Retina (tissue), 1 donor: ENCODE measurements around the gene FOLR2.
A peak's percentile ranks its signal among the peaks of the same experiment; 100 is the strongest.

Experiments used
- DNase-seq: peaks from one replicate; pipeline ENCODE4 v3.0.0-alpha.2; 2016

FOLR2 gene

GRCh38 chr11:72230764-72231365, 14.3 kb downstream of the FOLR2 start:
- DNase-seq, result no peak

DNA sequence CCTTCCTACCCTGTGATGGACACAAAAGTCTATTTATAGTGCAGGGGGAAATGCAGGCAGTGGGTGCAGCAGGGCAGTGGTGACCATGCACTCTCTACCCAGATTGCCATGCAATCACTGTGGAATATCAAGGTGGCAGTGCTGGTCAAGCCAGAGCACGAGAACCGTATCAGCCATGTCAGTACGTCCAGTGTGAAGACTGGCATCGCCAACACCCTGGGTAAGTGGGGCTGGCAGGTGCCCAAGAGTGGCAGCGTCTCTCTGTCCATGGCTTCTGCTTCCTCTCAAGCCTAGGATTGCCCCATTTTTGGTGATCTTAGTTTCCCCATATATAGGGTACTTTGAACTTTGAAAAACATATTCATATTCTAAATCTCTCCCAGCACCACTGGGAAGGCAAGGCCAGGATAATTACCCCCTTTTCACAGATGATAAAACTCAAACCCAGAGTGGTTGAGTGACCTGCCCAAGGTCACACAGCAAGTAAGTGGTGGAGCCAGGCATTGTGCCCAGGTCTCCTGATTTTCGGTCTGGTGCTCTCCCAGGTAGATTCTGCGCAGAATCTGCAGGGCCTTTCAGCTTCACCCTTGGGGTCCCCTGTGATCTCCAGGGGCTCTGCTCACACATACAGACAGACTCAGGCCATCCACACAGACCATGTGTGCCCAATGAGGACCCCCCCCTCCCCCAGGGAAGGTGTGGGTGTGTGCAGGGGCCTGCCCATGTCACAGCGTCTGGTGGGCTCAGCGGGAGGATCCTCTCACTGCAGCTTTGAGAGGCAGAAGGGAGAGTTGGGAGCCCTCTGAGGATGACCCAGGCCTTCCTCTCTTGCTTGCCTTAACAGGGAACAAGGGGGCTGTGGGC, 15.0 kb downstream of the FOLR2 start:
- no peak for DNase-seq

DNA sequence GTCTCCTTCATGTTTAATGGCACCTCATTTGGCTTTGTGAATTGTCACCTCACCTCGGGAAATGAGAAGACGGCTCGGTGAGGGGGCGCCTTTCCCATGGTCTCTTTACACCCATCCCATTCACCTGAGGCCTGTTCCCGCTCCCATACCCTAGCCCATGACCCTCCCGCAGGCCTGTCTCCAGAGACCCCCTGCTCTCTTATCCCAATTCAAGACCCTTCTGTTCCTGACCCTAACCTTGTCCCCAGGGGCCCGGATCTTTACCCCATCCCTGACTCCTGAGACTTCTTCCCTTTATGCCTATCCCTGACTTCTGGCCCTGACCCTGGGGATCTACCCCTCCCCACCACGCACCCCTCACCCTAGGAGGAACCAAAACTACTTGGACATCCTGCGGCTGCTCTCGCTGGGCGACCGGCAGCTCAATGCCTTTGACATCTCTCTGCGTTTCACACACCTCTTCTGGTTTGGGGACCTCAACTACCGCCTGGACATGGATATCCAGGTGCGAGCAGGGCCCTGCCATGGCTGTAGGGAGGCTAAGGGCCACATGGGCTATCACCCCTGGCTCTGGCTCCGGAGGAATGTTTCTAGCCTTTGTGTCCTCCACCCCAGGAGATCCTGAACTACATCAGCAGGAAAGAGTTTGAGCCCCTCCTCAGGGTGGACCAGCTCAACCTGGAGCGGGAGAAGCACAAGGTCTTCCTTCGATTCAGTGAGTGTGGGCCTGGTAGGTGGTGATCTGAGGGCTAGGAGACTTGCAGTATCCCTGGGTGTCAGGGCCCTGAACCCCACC, 15.9 kb downstream of the FOLR2 start:
- DNase-seq, result no peak

GRCh38 chr11:72233056-72233772, 16.6 kb downstream of the FOLR2 start:
- DNase-seq, result no peak

DNA sequence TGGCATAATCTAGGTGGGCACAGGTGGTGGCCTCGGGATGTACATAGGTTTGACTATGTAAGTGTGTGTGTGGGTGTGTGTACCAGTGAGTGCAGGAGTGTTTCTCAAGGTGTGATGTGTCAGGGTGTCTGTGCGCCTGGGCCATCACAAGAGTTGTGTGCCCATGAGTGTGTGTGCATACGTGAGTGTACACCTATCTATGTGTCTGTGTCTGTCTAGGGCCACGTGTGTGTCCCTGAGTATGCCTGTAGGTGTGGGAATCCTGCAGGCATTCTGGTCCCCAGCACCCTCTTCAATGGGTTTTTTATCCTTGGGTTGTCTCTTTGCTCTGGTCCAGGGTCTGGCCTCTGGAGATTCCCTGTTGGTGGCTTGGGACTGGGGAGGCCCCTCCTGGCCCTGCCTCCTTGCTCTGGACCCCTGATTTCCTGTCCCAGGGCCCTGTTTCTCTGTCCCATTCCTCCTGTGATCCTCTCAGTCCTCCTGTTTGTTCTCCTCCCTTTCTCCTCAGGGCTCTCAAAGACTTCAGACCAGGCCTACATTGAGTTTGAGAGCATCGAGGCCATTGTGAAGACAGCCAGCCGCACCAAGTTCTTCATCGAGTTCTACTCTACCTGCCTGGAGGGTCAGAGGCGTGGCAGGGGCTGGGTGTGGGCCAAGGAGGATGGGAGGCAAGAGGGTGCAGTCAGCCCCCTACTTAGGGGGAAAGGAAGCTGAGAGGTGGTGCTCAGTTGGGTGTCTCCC, 17.3 kb downstream of the FOLR2 start:
- DNase-seq, result no peak

DNA sequence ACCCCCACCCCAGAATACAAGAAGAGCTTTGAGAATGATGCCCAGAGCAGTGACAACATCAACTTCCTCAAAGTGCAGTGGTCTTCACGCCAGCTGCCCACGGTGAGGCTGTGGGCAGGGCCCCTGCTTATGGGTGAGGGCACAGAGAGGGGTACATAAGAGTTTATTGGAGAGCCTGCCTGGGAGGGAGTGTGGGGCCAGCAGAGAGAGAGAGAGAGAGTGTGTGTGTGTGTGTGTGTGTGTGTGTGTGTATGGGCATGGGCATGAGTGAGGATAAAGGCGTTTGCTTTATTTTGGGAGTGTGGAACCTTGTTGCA, 17.9 kb downstream of the FOLR2 start:
- DNase-seq, result no peak

- no peak for DNase-seq
Measured at GRCh38 chr11:72234920-72235319, 18.3 kb downstream of the FOLR2 start.

- no peak for DNase-seq
Measured at GRCh38 chr11:72235351-72236057, 18.9 kb downstream of the FOLR2 start.

GRCh38 chr11:72236083-72236697, 19.6 kb downstream of the FOLR2 start:
- no peak for DNase-seq

GRCh38 chr11:72236774-72237111, 20.1 kb downstream of the FOLR2 start:
- DNase-seq, result no peak

DNA sequence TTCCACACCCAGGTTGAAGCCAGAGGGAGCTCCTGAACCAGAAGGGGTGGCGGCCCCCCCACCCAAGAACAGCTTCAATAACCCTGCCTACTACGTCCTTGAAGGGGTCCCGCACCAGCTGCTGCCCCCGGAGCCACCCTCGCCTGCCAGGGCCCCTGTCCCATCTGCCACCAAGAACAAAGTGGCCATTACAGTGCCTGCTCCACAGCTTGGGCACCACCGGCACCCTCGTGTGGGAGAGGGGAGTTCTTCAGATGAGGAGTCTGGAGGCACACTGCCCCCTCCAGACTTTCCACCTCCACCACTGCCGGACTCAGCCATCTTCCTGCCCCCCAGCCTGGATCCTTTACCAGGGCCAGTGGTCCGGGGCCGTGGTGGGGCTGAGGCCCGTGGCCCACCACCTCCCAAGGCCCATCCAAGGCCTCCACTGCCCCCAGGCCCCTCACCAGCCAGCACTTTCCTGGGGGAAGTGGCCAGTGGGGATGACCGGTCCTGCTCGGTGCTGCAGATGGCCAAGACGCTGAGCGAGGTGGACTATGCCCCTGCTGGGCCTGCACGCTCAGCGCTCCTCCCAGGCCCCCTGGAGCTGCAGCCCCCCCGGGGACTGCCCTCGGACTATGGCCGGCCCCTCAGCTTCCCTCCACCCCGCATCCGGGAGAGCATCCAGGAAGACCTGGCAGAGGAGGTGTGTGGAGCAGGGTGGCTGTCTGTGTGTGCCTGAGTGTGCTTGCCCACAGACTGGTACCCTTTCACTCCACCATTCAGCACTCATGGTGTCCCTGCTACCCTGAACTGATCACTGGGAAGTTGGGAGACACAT, 20.7 kb downstream of the FOLR2 start:
- DNase-seq, result no peak

DNA sequence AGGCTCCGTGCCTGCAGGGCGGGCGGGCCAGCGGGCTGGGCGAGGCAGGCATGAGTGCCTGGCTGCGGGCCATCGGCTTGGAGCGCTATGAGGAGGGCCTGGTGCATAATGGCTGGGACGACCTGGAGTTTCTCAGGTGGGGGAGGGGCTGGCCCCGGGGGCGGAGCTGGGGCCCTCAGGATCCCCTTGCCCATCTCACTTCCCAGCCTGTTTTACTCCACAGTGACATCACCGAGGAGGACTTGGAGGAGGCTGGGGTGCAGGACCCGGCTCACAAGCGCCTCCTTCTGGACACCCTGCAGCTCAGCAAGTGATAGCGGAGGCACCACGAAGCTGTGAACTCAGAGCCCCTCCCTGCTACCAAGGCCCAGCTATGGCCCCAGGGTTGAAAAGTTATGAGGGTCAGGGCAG, 21.5 kb downstream of the FOLR2 start:
- DNase-seq, result peak; percentile 66

GRCh38 chr11:72238492-72239312, 22.1 kb downstream of the FOLR2 start:
- DNase-seq, result no peak

DNA sequence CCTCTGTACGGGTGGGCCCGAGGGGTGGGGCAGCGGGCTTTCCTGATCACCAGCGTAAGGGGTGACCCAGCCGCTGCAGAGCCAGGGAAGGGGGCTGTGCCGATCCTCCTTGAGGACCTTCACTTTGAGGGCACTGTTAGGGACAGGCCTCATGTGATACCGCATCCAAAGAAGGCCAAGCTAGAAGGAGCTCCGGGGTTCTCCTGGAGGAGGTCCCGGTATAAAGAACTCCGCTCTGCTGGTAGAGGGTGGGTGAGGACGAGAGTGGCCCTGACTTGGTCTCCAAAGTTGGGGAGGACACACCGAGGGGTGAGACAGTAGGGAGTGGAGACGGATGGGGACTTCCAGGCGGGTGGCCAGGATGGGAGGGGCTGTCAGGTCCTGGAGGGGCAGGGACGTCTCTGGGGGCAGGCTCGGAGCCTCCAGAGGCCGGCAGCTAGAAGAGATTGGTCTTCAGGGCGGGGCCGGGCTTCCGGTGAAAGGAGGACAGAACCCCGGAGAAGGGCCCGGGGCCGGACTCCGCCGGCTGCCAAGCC, 22.8 kb downstream of the FOLR2 start:
- peak; percentile 45 for DNase-seq

GRCh38 chr11:72239849-72240460, 23.4 kb downstream of the FOLR2 start:
- DNase-seq, result peak; percentile 69

DNA sequence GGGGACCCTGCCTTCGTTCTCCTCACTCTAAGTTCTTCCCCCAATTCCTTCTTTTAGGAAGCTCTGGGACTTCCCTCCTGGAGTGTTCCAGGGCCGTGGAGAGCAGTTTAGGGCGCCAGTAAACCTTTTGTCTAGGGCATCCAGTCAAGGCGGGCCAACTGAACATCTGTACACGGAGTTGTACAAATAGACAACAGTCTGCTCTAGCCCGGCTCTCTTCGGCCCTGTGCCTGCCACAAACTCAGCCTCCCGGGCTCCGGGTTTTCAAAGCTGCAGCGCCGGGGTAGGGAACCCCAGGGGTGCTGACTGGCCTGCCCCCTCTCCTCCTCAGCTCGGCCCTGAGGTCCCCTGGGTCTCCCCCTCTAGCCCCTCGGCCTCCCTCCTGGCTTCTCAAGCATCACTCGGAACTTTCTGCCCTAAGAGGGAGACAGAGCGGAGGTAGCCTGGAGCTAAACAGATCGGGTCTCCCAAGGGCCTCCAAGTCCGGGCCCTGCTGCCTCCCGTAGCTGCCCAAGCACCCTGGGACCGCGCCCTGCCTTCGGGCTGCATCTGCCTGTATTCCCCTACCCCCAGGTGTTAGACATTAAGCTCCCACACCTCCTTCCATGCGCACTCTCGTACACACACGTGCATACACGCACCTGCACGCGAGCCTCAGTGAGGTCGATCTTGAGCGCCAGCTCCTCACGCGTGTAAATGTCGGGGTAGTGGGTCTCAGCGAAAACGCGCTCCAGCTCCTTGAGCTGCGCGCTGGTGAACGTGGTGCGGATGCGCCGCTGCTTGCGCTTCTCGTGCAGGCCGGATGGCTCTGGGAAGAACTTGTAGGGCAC, 24.1 kb downstream of the FOLR2 start:
- DNase-seq, result peak; percentile 60

DNA sequence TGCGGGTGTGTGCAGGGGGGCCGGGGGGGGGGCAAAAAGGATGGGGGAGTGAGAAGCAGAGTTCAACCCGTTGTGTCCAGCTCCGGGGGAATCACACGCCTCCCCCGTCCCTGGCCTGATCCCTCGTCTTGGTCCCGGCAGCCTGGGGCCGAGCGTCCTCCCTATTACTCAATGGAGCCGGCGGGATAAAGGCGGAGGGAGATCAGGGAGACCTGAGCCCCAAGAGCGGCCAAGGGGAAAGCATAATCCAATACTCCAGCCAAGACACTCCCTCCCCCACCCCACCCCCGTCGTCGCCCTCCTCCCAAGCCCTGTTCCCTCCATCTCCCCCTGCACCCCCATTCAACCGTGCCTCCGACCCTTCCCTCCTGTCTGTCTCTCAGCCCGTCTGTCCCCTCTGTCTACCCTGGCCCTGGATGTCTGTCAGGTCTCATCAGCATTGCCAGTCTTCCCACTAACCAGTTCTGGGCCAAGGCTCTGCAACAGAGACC, 24.7 kb downstream of the FOLR2 start:
- no peak for DNase-seq

- no peak for DNase-seq
Measured at GRCh38 chr11:72242141-72242540, 25.5 kb downstream of the FOLR2 start.
